GM18861 (cell line): ENCODE measurements around the gene RSPO4.
"Not testable (repeated sequence)": the region's sequence is repeated elsewhere in the genome, so short reads cannot be mapped to it uniquely, and the experiment has no call there.

Source experiments
- ATAC-seq: cut with Tn5 transposase; IDR thresholded peaks from one replicate; pipeline ENCODE4 v1.9.1; 2021; ENCODE audit not compliant: unreplicated experiment

The RSPO4 gene

DNA sequence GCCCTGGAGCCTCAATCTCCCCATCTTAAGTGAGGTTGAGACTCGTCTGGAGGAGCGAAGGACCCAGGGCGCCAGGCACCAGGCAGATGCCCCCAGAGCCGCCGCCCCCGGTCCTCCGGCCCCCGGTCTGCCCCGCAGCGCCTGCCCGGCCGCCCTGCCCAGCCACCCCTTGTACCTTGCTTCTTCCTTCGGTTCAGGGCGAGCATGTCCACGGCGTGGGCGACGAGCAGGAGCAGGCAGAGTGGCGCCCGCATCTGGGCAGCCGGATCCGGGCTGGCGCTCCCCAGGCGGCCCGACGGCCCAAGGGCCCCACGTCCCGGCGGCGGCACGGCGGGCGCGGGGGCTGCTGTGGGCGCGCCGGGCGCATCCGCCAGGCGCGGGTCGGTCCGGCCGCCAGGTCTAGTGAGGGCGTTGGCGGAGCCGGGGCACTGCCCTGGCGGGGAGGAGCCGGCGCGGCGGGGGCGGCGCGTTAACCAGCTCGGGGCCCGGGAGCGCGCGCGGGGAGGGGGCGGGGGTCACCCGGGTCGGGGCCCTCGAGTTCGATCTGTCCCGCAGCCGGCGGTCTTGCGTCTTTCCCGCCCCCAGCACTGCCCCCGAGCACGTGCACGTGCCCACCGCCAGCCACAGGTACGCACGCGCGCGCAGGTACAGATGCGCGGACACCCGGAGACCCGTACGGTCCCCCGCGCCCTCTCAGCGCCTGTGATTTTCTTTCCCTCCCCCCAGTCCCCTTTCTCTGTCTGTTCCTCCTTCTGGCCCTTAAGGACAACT, at the start of gene RSPO4:
Gene RSPO4, minus strand, starts transcription at position 401 of the 771 bp plus-strand sequence. Its CDS starts 147 bp downstream, at position 254.
- ATAC-seq, result no peak

DNA sequence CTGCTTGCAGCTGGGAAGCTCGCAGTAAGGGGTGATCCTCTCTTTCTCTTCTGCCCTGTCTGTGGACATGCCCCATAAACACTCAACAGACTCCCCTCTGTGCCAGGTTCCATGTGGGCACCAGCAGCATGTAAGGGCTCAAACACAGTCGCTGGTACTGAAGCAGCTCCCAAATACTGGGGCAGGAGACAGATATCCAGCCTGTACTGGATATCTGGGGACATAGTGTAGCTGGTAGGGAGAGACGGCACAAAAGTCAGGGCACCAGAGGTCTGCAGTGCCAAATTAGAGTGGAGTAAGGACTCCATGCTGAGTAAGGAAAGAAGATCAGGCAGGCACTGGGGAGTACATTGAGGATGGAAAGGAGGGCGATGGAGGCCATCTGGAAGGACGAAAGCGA, 48.3 kb upstream of the RSPO4 start:
- ATAC-seq, result no peak

DNA sequence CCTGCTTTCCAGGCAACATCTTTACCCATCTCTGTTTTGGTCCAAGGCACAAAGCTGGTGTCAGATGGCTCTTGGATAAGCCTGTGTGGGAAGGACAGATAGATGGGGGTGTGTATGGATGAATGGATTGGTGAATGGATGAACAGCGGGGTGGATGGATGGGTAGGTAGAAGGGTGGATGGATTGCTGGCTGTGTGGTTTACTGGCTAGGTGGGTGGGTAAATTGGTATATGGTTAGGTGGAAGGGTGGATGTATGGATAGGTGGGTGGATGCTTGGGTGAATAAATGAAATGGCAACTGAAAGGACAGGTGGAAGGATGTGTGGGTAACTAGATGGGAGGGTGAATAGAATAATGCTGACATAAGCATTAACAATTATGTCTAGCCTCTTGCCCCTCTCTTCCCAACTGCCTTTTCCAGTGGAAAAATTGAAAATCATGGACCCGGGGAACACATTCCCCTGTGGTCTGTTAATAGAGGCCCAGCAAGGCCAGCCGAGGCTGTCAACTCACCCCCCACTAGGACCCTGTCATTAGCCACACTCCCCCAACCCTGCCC, 43.8 kb upstream of the RSPO4 start:
- ATAC-seq, result no peak

DNA sequence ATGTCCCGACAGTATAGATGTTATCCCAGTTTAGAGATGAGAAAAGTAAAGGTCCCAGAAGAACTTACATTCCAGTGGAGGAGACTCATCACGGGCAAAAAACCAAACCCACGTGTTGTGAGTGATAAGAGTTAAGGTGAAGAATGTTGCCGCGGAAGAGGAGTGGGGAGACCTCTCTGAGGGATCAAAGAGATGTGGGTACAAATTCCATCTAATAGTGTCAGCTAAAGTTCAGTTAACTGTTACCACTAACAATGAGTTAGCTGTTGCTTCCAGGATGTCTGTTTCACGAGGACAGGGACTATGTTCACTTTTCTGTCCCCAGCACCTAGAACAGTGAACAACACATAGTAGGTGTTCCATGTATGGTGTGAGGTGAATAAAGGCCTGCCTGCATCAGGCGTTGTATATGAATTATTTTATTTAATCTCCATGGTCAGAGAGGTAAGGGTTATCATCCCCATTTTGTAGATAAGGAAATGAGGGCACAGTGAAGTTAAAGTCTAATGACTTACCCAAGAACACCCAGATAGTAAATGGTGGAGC, 39.8 kb upstream of the RSPO4 start:
- no peak for ATAC-seq

DNA sequence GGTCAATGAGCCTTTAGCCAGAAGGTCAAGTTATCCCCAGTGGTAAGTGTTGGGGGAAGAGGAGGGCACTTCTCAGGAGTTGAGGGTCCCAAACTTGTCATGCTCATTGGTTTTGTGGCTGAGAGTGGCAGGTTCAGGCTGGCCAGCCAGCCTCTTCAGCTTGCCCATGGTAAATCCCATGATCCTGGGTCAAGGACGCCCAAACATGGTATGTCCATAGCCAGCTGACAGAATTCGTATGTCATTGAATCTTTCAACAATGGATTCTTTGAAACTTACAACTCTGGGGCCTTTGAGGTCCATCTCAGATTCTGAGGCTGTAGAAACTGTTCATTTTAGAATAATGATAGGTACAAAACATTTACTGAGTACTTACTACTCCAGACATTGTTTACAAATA, 36.1 kb upstream of the RSPO4 start:
- ATAC-seq, result no peak

DNA sequence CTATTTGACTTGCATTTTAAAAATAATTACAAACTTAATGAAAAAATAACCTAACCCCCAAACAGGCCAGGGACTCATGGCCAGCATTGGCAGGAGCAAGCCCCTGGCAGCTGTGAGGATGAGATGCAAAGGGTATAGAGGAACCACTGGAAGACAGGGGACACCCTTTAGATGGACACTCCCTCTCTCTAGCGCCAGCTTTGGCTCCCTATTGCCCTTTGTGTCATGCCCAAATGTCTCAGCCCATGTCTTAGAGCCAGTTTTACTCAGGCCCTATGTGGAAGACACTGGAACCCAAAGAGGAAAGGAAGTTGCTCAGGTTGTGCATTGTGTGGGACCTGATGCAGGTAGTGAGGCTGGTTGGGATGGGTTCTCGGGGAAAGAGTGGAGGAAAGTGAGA, 34.9 kb upstream of the RSPO4 start:
- no peak for ATAC-seq

DNA sequence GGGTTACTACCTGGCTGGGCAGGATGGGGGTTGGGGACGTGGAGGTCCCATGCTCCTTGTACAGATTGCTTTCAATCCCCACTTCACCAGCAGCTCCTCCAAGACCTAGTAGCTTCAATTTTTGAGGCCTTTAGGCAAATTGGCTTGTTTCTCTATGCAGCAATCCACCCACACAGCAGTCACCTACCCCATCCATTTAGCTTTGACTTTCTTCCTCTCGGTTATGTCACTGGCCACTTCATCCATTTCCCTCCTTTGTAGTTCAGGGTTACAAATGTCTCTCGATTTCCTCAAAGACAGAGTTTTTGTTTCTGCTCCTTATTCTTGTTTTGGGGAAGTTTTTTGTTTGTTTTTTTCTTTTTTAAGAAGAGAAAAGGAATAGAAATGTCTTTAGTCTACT, 33.4 kb upstream of the RSPO4 start:
- ATAC-seq, result no peak

DNA sequence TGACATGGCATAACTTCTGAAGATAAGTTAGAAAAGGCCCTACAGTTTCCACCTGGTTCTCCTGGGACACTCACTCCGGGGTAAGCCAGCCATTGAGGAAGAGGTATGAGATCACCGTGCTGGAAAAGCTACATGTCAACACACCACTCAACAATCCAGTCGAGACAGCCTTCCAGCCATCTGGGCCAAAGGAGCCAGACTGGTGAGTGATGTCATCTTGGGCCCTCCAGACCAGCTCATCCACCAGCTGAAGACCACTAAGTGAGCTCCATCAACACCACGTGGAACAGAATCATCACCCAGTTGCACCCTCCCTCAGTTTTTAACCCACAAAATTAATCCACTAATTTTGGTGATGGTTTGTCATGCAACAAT, 32.3 kb upstream of the RSPO4 start:
- ATAC-seq, result no peak

DNA sequence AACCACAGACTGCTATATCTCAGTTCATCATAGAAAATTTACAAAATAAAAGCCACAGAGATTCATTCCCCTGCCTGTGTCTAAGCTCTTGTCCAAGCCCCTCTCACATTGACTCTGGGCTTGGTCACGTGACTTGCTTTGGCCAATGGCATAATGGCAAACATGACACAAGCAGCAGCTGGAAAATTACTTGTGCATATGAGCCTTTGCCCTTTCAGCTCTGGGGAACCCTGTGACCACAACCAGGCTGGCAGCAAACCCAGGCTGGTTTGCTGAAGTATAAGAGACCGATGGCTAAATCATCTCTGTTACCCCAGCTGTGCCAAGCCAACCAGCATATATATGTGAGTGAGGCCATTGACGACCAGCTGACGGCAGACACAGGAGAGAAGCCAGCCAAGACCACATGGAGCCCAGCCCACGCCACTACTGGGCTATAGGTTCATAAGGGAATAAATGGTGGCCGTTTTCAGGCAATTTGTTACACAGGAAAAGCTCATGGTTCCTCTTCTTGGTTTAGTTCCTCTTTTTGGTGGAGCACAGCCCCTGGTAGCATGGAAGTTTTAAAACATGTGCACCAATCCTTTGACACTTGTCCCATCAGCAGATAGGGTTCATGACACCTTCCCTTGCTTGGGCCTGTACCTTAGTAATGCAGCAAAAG, 31.8 kb upstream of the RSPO4 start:
- no peak for ATAC-seq

DNA sequence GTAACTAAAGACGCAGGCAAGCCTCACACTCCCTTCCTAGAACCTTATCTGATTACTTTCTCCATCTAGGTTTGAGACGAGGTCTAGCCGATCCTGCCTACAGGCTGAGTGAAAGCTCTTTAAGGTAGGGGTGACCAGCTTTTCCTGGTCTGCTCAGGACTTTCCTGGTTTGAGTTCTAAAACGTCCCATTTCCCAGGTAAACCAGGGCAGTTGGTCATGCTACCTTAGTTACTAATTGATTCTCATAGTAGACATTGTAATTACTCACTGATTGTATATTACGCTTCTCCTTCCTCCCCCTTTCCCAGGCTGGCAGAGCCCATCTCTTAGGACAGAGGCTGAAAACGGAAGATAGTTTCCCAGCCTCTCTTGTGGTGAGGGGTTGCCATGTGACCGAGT, 27.9 kb upstream of the RSPO4 start:
- ATAC-seq, result no peak

DNA sequence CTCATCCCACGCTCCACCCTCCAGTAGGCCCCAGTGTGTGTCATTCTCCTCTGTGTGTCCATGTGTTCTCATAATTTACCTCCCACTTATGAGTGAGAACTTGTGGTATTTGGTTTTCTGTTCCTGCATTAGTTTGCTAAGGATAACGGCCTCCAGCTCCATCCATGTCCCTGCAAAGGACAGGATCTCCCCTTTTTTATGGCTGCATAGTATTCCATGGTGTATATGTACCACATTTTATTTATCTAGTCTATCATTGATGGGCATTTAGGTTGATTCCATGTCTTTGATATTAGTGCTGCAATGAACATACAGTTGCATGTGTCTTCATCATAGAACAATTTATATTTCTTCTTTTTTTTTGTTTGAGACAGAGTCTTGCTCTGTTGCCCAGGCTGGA, 24.1 kb upstream of the RSPO4 start:
- not testable (repeated sequence) for ATAC-seq

DNA sequence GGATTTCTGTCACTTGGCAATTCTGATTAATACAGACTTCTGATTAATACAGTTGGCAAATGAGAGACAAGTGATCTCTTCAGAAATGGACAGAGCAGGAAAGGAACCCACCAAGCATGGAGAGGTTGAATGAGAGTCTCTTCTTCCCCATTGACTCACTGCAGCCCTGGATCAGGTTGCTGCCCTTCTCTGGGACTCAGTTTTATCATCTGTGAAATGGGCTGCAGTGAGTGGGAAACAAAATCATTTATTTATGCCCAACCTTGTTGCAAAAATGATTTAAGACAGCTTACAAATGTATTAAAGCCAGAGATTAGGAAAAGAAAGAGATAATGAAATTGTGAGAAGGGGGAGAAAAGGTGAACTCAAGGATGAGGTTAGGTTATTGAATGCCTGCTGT, 20.8 kb upstream of the RSPO4 start:
- no peak for ATAC-seq

DNA sequence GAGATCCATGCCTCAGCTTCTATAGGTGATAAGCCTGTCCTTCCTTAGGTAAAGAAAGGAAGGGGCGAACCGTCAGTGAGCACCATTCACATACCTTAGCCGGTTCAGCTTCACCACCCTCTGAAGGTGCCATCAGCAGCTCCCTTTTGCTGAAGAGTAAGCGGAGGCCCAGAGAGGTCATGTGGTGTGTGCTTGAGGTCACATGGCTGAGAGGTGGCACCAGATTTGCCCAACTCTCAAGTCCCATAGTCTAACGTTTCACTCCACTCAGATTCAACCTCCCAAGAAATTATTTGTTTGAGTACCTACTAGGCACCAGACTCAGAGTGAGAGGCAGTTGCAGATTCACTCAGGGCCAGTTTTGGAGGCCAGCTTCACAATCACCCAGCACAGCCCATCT, 18.5 kb upstream of the RSPO4 start:
- ATAC-seq, result no peak

DNA sequence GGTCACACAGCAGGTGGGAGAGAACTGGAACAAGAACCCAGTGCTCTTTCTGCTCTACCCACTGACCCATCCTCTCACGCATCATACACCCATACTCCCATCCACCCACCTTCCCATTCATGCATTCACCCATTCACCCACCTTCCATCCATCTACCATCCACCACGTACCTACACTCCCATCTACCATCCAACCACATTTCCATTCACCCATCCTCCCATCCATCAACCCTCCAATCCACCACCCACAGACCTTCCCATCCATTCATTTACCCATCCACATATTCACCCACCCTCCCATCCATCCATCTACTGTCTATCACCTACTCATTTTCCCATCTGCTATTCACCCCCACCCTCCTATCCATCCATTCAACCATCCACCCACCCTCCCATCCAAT, 17.2 kb upstream of the RSPO4 start:
- no peak for ATAC-seq

DNA sequence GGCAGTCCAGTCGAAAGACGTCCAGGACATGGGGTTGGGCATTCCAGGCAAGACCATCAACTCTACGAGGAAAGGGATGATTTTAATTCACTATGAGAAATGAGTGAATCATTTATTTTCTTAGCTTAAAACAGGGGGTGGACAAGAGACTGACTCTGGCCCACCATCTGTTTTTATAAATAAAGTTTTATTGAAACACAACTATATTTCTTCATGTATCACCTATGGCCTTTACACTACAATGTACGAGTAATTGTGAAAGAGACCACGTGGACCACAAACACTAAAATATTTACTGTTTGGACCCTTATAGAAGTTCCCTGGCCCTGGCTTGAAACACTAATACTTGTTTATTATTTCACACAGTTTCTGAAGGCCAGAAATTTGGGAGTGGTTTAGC, 15.6 kb upstream of the RSPO4 start:
- ATAC-seq, result no peak

DNA sequence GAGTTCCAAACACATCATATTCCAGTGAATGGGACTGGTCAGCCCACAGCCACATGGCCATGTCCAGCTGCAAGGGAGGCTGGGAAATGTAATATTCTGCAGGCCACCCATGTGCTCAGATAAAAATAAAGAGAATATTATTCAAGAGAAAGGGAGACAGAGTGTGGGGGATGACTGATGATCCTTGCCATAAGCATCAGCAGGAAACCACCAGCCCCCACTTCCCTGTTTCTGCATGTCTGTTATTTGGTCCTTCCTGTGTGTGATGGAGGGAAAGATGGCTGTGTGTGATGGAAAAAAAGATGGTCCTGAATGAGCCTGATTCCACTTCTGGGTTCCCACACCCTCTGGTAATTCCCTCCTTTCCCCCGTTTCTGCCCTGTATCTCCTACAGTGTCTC, 13.1 kb upstream of the RSPO4 start:
- ATAC-seq, result no peak

DNA sequence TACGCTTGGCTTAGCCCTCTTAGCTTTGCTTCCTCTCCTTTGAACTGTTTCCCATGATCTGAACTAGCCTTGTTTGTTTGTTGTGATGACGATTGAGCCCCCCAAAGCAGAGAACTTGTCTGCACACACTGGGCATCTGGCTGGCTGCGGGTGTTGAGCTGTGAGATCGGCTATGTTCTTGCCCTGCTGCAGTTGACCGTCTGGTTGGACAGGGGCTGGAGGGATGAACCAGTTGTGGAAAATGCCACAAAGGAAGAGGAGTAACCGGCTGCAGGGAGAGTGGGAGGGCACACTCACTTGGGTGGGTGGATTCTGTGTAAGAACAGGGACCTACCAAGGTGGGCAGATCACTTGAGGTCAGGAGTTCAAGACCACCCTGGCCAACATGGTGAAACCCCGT, 12.4 kb upstream of the RSPO4 start:
- ATAC-seq, result no peak

DNA sequence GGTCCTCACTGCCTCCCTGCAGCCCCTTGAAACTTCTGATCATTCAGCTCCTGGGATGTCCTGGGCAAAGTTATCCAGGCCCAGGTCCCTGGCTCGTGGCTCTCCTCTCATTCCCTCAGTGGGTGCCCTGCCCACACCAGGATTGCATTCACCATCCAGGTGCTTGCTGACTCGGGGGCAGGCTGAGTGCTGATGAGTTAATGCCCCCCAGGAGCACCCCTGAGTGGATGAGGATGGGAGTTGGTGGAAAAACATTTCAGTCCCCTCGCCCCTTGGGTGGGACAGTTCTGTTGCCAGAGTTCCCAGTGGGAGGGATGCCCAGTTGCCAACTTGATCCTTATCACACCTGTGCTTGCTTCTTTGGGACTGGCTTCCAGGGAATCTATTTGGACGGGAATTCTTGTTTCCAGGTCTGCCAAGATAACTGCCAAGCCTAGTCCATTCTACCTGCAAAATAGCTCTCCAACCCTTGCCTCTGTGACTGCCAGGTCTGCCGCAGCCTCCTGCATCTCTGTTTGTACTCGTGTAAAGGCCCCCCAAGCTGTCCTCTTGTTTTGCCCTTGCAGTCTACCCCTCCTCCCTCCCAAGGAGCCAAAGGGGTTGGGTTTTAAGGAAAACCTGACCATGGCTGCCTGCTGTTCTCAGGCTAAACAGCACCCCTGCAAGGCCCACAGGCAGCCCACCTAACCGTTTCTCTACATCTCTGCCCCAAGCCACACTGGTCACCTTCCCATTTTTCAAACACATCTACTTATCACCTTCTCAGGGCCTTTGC, 11.6 kb upstream of the RSPO4 start:
- ATAC-seq, result no peak

DNA sequence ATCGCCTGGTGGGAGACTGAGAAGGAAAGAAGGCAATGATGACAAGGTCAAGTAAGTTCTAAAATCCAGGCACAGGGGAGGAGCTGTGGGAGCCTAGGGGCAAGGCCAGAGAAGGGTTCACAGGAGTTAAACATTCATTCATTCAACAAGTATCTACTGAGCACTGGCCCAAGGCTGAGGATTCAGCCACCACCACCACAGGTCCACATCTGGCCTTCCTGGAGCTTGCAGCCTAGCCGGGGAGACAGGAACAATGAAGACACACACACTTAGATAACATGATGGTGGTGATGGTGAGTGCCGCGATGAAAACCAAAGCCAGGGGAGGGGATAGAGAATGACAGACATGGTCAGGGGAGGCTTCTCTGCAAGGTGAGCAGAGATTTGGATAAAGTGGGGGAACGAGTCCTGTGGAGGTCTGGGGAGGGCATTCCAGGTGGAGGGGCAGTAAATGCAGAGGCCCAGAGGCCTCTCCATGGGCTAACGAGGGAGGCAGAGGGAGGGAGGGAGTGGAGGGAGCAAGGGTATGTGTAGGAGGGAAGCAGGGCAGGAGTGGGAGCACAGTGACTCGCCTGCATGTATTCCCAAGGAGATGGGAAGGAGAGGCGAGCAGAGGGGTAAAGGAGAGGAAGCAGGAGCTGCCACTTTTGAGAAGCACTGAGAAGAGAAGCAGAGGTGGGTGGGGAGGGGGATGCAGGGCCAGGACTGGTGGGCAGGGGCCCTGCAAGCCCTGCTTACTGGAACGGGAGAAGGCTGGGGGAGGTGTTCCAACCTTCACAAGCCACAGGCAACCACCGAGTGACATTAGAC, 10.5 kb upstream of the RSPO4 start:
- no peak for ATAC-seq

DNA sequence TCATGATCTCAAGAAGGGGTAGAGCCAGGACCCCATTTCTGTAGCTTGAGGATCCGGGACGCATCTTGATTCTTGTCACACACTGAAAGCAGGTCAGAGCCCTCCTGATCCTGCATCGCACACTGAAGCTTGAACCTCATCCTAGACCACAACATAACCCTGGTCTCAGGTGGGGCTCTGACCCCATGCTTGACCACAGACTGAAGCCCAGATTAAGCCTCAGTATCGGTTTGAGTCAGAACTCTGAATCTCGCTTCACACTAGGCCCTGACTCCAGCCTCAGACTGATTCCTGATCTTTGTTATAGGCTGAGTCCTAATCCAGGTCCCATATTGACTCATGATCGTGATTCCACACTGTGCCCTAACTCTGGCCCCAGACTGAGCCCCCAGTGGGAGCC, 8.5 kb upstream of the RSPO4 start:
- ATAC-seq, result no peak
